ENCODE results near the gene TTYH2.

DNA sequence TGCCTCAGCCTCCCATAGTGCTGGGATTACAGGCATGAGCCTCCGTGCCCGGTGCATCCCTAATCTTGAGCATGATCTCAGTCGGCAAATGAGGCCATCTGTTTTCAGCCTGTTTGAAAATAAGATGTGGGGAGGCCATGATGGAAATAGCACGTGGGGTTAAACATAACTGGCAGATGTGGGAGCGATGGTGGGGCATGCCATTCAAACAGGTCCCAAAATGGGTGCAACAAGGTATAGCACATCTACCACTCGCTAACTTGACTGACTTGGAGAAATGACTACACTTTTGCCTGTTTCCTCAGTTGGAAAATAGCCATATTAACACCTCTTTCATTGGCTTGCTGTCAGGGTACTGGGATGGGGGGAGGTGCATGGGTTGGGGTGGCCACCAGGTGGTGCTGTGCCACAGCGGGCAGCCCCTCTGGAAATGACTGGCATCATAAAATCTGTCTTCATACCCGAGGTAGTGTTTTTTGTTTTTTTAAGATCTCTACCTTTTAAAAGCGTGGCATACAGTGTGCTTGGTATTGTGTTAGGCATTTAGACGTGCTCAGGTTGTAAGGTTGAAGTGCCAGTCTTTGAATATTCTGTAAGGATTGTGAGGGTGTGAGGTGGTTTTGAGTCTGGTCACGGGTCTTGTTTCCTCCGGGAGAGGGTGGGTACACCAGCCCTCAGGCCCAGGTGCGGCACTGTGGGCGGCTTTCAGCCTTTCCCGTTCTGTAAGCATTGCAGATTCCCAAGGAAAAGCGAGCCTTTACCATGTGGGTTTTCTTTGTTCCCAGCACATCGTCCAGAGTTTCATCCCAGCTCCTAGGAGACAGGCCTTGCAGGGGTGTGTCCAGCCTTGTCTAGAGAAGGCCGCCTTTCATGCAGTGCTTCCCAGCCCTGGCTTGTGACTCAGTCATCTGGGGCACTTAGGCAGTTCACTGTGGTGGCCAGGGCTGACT lies 2.9 kb upstream of the TTYH2 start:
- TF ChIP-seq, protein P1, sequence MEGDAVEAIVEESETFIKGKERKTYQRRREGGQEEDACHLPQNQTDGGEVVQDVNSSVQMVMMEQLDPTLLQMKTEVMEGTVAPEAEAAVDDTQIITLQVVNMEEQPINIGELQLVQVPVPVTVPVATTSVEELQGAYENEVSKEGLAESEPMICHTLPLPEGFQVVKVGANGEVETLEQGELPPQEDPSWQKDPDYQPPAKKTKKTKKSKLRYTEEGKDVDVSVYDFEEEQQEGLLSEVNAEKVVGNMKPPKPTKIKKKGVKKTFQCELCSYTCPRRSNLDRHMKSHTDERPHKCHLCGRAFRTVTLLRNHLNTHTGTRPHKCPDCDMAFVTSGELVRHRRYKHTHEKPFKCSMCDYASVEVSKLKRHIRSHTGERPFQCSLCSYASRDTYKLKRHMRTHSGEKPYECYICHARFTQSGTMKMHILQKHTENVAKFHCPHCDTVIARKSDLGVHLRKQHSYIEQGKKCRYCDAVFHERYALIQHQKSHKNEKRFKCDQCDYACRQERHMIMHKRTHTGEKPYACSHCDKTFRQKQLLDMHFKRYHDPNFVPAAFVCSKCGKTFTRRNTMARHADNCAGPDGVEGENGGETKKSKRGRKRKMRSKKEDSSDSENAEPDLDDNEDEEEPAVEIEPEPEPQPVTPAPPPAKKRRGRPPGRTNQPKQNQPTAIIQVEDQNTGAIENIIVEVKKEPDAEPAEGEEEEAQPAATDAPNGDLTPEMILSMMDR (conservative IDR thresholded peaks at IDR 0.05) = peak; percentile 98
- TF ChIP-seq ZFX (IDR thresholded peaks at IDR 0.05) = no peak

Data from C4-2B (cell line).